Neural progenitor cell (in vitro differentiated cells): ENCODE measurements around the gene LRRTM4. TPM values are rescaled to one million over a fixed set of nuclear protein-coding genes. Genes with fewer than 3 reads are reported as not detected.

Experiments used
- DNase-seq: peaks from one replicate; pipeline ENCODE4 v3.0.0-alpha.2; 2016; ENCODE audit warnings: low spot score
- H2AFZ ChIP-seq: fragments of 200-600 bp; sonication (generic); replicated peaks from 2 replicates; pipeline ENCODE4 v1.6.1; 2016; ENCODE audit warnings: antibody characterized with exemption
- H3F3A ChIP-seq: fragments of 200-600 bp; sonication (generic); 2 replicates; pipeline ENCODE4 v1.6.1; 2016; ENCODE audit warnings: antibody characterized with exemption, low read depth
- H3K27ac ChIP-seq: fragments of 200-600 bp; sonication (generic); 2 replicates; pipeline ENCODE4 v1.5.1; 2016; ENCODE audit warnings: mild to moderate bottlenecking
- H3K27me3 ChIP-seq: fragments of 200-600 bp; sonication (generic); 2 replicates; pipeline ENCODE4 v1.6.1; 2016; ENCODE audit warnings: mild to moderate bottlenecking, moderate library complexity
- H3K36me3 ChIP-seq: fragments of 200-600 bp; sonication (generic); 2 replicates; pipeline ENCODE4 v1.5.1; 2016
- H3K4me1 ChIP-seq: fragments of 200-600 bp; sonication (generic); 2 replicates; pipeline ENCODE4 v1.6.1; 2016; ENCODE audit warnings: mixed run types
- H3K4me2 ChIP-seq: fragments of 200-600 bp; sonication (generic); 2 replicates; pipeline ENCODE4 v1.6.1; 2016
- H3K4me3 ChIP-seq: fragments of 200-600 bp; sonication (generic); 2 replicates; pipeline ENCODE4 v1.5.1; 2016
- H3K79me2 ChIP-seq: fragments of 200-600 bp; sonication (generic); 2 replicates; pipeline ENCODE4 v1.6.1; 2016; ENCODE audit warnings: low read depth
- H3K9ac ChIP-seq: fragments of 200-600 bp; sonication (generic); 2 replicates; pipeline ENCODE4 v1.6.1; 2016
- H3K9me3 ChIP-seq: fragments of 200-600 bp; sonication (generic); 2 replicates; pipeline ENCODE4 v1.5.1; 2016; ENCODE audit warnings: low read depth
- H4K20me1 ChIP-seq: fragments of 200-600 bp; sonication (generic); 2 replicates; pipeline ENCODE4 v1.6.1; 2016; ENCODE audit warnings: low read depth
- H3K27ac Mint-ChIP-seq: 3 replicates; pipeline ENCODE4 v1.8.0; 2021; ENCODE audit warnings: mixed read lengths
- H3K27me3 Mint-ChIP-seq: 2 replicates; pipeline ENCODE4 v1.8.0; 2022; ENCODE audit warnings: low read depth, mild to moderate bottlenecking, inconsistent platforms, moderate library complexity, mixed read lengths; ENCODE audit not compliant: insufficient read depth
- H3K36me3 Mint-ChIP-seq: 3 replicates; pipeline ENCODE4 v1.8.0; 2021; ENCODE audit warnings: mixed read lengths
- H3K4me1 Mint-ChIP-seq: 3 replicates; pipeline ENCODE4 v1.8.0; 2021; ENCODE audit warnings: mixed read lengths
- H3K4me3 Mint-ChIP-seq: 3 replicates; pipeline ENCODE4 v1.8.0; 2021; ENCODE audit warnings: mild to moderate bottlenecking, moderate library complexity, mixed read lengths
- H3K9me3 Mint-ChIP-seq: 3 replicates; pipeline ENCODE4 v1.8.0; 2020; ENCODE audit warnings: mixed read lengths
- EZH2 ChIP-seq: fragments of 200-600 bp; sonication (generic); IDR thresholded peaks from 2 replicates; pipeline ENCODE4 v1.6.1; 2017; ENCODE audit warnings: antibody characterized with exemption, mild to moderate bottlenecking, moderate library complexity
- EZH2phosphoT487 ChIP-seq: fragments of 200-600 bp; sonication (generic); IDR thresholded peaks from 2 replicates; pipeline ENCODE4 v1.6.1; 2017; ENCODE audit warnings: antibody characterized with exemption
- total RNA-seq: library from RNA; depleted of rRNA; stranded (reverse); fragments of >200 nt; gene quantifications from 2 replicates; pipeline ENCODE4 v1.2.3, GENCODE V29; 2015; ENCODE audit warnings: low replicate concordance
- TF ChIP-seq, protein P1 (sequence below): fragments of 200-600 bp; sonication (generic); IDR thresholded peaks from 2 replicates; pipeline ENCODE4 v1.5.1; 2017; ENCODE audit warnings: antibody characterized with exemption, mild to moderate bottlenecking

Gene LRRTM4
- total RNA-seq: 17.3 and 20.4 TPM in 2 replicates

DNA sequence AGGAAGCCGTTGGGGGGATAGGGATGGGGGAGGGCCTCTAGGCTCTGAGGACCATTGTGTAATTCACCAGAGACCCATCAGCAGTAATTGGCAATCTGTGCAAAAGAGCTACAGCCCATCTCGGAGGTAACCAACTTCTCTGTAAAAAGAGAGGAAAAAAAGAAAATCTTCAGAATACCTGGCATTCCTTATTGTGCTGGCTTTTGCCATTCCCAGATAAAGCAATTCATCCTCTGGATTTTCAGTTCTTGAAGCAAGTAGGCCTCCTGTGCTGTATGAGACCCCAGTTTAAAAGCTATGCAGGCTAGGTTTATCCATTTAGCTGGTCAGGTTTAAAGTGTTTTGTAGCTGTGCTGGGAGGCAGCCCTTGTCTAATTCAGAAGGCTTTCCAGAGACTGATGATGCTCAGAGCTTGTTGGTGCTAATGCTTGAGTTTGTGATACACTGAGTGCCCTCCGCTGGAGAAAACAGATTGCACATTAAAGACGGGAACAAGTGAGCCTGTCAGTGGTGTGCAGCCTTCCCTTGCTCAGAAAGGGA, at the start of gene LRRTM4:
TSS of gene LRRTM4 (minus strand) at position 446 of the 540 bp plus-strand sequence.
- Histone ChIP-seq H3K27ac (peak within 1 kb of the TSS; percentile 89), H4K20me1 (peaks cover 15% of the 10 kb centered on the region), H3K36me3 (no peaks in the 10 kb centered on the region), H2AFZ (no peak within 1 kb of the TSS), H3K4me3 (peak within 1 kb of the TSS; percentile 36), H3K27me3 (no peaks in the 10 kb centered on the region), H3K4me1 (peaks cover 56% of the 10 kb centered on the region), H3K9me3 (no peaks in the 10 kb centered on the region), H3F3A (peaks cover 41% of the 10 kb centered on the region), H3K79me2 (no peaks in the 10 kb centered on the region), H3K9ac (no peak within 1 kb of the TSS), H3K4me2 (peak within 1 kb of the TSS; percentile 77)
- peak within 1 kb of the TSS; percentile 93 for H3K4me3 Mint-ChIP-seq
- peaks cover 9% of the 10 kb centered on the region for H3K9me3 Mint-ChIP-seq
- peaks cover 4% of the 10 kb centered on the region for H3K27me3 Mint-ChIP-seq
- H3K4me1 Mint-ChIP-seq: peaks cover 38% of the 10 kb centered on the region
- no peak for TF ChIP-seq EZH2phosphoT487
- TF ChIP-seq, protein P1, sequence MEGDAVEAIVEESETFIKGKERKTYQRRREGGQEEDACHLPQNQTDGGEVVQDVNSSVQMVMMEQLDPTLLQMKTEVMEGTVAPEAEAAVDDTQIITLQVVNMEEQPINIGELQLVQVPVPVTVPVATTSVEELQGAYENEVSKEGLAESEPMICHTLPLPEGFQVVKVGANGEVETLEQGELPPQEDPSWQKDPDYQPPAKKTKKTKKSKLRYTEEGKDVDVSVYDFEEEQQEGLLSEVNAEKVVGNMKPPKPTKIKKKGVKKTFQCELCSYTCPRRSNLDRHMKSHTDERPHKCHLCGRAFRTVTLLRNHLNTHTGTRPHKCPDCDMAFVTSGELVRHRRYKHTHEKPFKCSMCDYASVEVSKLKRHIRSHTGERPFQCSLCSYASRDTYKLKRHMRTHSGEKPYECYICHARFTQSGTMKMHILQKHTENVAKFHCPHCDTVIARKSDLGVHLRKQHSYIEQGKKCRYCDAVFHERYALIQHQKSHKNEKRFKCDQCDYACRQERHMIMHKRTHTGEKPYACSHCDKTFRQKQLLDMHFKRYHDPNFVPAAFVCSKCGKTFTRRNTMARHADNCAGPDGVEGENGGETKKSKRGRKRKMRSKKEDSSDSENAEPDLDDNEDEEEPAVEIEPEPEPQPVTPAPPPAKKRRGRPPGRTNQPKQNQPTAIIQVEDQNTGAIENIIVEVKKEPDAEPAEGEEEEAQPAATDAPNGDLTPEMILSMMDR: peak; percentile 41
- no peak for TF ChIP-seq EZH2
- H3K27ac Mint-ChIP-seq: peak within 1 kb of the TSS; percentile 97
- H3K36me3 Mint-ChIP-seq: peaks cover 14% of the 10 kb centered on the region
- peak; percentile 72 for DNase-seq

DNA sequence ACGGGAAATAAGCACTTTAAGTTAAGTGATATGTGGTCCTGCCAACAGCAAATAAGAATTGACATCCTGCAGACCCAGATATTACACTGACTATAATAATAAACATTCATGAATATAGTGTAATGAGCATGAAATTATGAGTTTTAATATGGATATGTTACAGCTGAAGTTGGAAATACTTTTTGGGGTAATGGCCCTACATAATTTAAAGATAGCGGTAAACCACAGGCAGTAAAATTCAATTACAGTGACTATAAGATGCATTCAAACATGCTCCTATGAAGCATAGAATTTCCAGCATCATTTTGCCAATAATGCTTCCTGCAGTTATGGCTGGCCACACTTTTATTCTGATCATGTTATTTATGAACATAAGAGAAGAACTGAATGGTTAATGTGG, 49.4 kb upstream of the LRRTM4 start:
- Histone ChIP-seq H3K79me2 (no peaks in the 10 kb centered on the region), H3K4me2 (no peak overlapping the region), H2AFZ (no peak overlapping the region), H3K9me3 (no peaks in the 10 kb centered on the region), H3K4me3 (no peak overlapping the region), H3K4me1 (no peaks in the 10 kb centered on the region), H3F3A (no peaks in the 10 kb centered on the region), H3K9ac (no peak overlapping the region), H3K27me3 (no peaks in the 10 kb centered on the region), H3K27ac (no peak overlapping the region), H4K20me1 (no peaks in the 10 kb centered on the region), H3K36me3 (no peaks in the 10 kb centered on the region)
- peaks cover 3% of the 10 kb centered on the region for H3K4me1 Mint-ChIP-seq
- H3K9me3 Mint-ChIP-seq: no peaks in the 10 kb centered on the region
- TF ChIP-seq EZH2: no peak
- TF ChIP-seq, protein P1: no peak
- TF ChIP-seq EZH2phosphoT487: no peak
- H3K36me3 Mint-ChIP-seq: no peaks in the 10 kb centered on the region
- no peaks in the 10 kb centered on the region for H3K27me3 Mint-ChIP-seq
- H3K4me3 Mint-ChIP-seq: no peak overlapping the region
- H3K27ac Mint-ChIP-seq: no peak overlapping the region
- no peak for DNase-seq

DNA sequence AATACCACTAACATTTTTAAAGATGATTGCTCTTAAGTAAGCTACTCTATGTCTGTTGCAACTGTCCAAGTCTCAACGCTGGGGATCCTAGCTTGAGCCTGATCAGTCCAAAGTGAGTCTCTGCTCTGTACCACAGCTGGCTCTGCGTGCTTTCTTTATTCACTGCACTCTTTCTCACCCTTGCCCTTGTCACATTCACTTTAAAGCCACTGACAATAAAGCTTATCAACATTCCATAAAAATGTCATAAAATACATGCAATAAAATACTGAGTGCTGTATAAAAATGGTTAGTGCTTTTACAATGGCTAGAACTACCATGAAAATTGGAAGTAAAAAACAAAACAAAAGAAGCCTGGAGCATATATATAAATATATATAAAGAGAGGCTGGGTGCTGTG, 45.5 kb upstream of the LRRTM4 start:
- H2AFZ ChIP-seq: no peak overlapping the region

More for the DNA sequence above, 45.5 kb upstream of the LRRTM4 start:
- H3K4me2 ChIP-seq: no peak overlapping the region
- no peak overlapping the region for H3K27ac ChIP-seq
- Mint-ChIP-seq H3K27ac (no peak overlapping the region), H3K36me3 (no peaks in the 10 kb centered on the region), H3K4me3 (no peak overlapping the region), H3K27me3 (no peaks in the 10 kb centered on the region), H3K4me1 (peaks cover 3% of the 10 kb centered on the region), H3K9me3 (no peaks in the 10 kb centered on the region)
- no peaks in the 10 kb centered on the region for H3K9me3 ChIP-seq
- no peaks in the 10 kb centered on the region for H3K36me3 ChIP-seq
- no peaks in the 10 kb centered on the region for H4K20me1 ChIP-seq
- DNase-seq: no peak
- H3K27me3 ChIP-seq: no peaks in the 10 kb centered on the region
- peaks cover 4% of the 10 kb centered on the region for H3K4me1 ChIP-seq
- no peaks in the 10 kb centered on the region for H3F3A ChIP-seq
- H3K4me3 ChIP-seq: no peak overlapping the region
- TF ChIP-seq EZH2phosphoT487: no peak
- TF ChIP-seq, protein P1: no peak
- no peak for TF ChIP-seq EZH2
- H3K9ac ChIP-seq: no peak overlapping the region
- peaks cover 1% of the 10 kb centered on the region for H3K79me2 ChIP-seq
